HL-60/S4 treated with phorbol 12-myristate 13-acetate at 8.2 ng/mL for 4 days and 3 days (cell line): ENCODE measurements around the gene PAQR8.
"Not testable (repeated sequence)": the region's sequence is repeated elsewhere in the genome, so short reads cannot be mapped to it uniquely, and the experiment has no call there.

Experiments used
- in situ Hi-C: fragments of 300-500 bp; cut with MboI; formaldehyde crosslinking; loops from 2 replicates; pipeline ENCODE4 v1.15.0; 2022; ENCODE audit warnings: low sequenced_read_pairs

The PAQR8 gene

GRCh38 chr6:52375780-52376556 lies 14.0 kb downstream of the PAQR8 start:
- in situ Hi-C loops: no loop called here

- in situ Hi-C loops: no loop called here
Measured at GRCh38 chr6:52376763-52377162, 14.8 kb downstream of the PAQR8 start.

GRCh38 chr6:52377538-52378221 lies 15.7 kb downstream of the PAQR8 start:
- in situ Hi-C loops: no loop called here

GRCh38 chr6:52381249-52381648 lies 19.3 kb downstream of the PAQR8 start:
- in situ Hi-C loops: no loop called here

- in situ Hi-C loops: no loop called here
Measured at GRCh38 chr6:52384145-52384766, 22.3 kb downstream of the PAQR8 start.

- in situ Hi-C loops: no loop called here
Measured at GRCh38 chr6:52385074-52385473, 23.1 kb downstream of the PAQR8 start.

- in situ Hi-C loops: not testable (repeated sequence)
Measured at GRCh38 chr6:52388119-52388518, 26.2 kb downstream of the PAQR8 start.

- in situ Hi-C loops: no loop called here
Measured at GRCh38 chr6:52388790-52389189, 26.8 kb downstream of the PAQR8 start.

- in situ Hi-C loops: no loop called here
Measured at GRCh38 chr6:52389264-52389625, 27.3 kb downstream of the PAQR8 start.

- in situ Hi-C loops: loop anchor here (10.0 kb wide), 1 partner anchor 95 kb away; no protein-coding TSS in a partner anchor
Measured at GRCh38 chr6:52389626-52390360, 27.8 kb downstream of the PAQR8 start.

- in situ Hi-C loops: loop anchor here (10.0 kb wide), 1 partner anchor 96 kb away; no protein-coding TSS in a partner anchor
Measured at GRCh38 chr6:52390361-52390727, 28.4 kb downstream of the PAQR8 start.

GRCh38 chr6:52391599-52391998 lies 29.6 kb downstream of the PAQR8 start:
- in situ Hi-C loops: loop anchor here (10.0 kb wide), 1 partner anchor 97 kb away; no protein-coding TSS in a partner anchor

GRCh38 chr6:52392944-52393343 lies 31.0 kb downstream of the PAQR8 start:
- in situ Hi-C loops: loop anchor here (10.0 kb wide), 1 partner anchor 98 kb away; no protein-coding TSS in a partner anchor

- in situ Hi-C loops: loop anchor here (10.0 kb wide), 1 partner anchor 99 kb away; no protein-coding TSS in a partner anchor
Measured at GRCh38 chr6:52393780-52394179, 31.8 kb downstream of the PAQR8 start.

GRCh38 chr6:52394251-52394666 lies 32.3 kb downstream of the PAQR8 start:
- in situ Hi-C loops: loop anchor here (10.0 kb wide), 1 partner anchor 99 kb away; no protein-coding TSS in a partner anchor

GRCh38 chr6:52395969-52396368 lies 34.0 kb downstream of the PAQR8 start:
- in situ Hi-C loops: loop anchor here (10.0 kb wide), 1 partner anchor 101 kb away; no protein-coding TSS in a partner anchor

- in situ Hi-C loops: loop anchor here (10.0 kb wide), 1 partner anchor 105 kb away; no protein-coding TSS in a partner anchor
Measured at GRCh38 chr6:52399511-52400312, 37.8 kb downstream of the PAQR8 start.

- in situ Hi-C loops: no loop called here
Measured at GRCh38 chr6:52400313-52401041, 38.5 kb downstream of the PAQR8 start.

- in situ Hi-C loops: no loop called here
Measured at GRCh38 chr6:52403086-52403485, 41.1 kb downstream of the PAQR8 start.
